Transverse colon (tissue), 4 donors: ENCODE measurements around the gene MPST.

ENCODE experiments used
- EP300 ChIP-seq: sonication (generic); formaldehyde crosslinking; IDR thresholded peaks from one replicate; pipeline ENCODE4 v1.6.1; 2017; ENCODE audit warnings: antibody characterized with exemption, low read depth
- POLR2A ChIP-seq: fragments of 450-650 bp; IDR thresholded peaks from one replicate; pipeline ENCODE4 v1.6.1; 2016; ENCODE audit warnings: antibody characterized with exemption, mild to moderate bottlenecking, moderate library complexity
- POLR2AphosphoS5 ChIP-seq, 3 donors: sonication (generic); formaldehyde crosslinking; IDR thresholded peaks; one replicate each; pipeline ENCODE4 v1.6.1; 2016; ENCODE audit warnings: antibody characterized with exemption in 3 of 3
- TF ChIP-seq, protein P1 (sequence below), 5 experiments: fragments of 200-600 bp in 3 of 5; fragments of 450-650 bp in 2 of 5; sonication (generic) in 3 of 5; IDR thresholded peaks; 1 replicate in 2 of 5; 2 replicates in 3 of 5; pipeline ENCODE4 v1.5.1; 2016 to 2017; ENCODE audit warnings: antibody characterized with exemption in 5 of 5, inconsistent platforms in 3 of 5, mild to moderate bottlenecking in 2 of 5, moderate library complexity in 1 of 5

DNA sequence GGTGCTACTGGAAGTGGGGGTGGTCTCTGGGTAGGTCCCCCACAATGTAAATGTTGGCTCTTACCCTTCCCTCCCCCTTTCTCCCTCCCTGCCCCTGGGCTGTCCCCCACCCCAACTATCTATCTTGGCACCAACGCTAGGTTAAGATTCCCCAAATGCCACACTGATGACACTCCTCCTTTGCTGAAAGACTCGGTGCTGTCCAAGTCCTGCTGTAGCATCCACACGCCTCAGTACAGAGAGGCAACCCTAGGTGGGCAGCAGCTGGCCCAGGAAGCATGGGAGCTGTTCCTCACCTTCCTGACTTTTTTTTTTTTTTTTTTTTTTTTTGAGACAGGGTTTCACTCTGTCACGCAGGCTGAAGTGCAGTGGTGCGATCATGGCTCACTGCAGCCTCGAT is 28.6 kb downstream of the MPST start:
- TF ChIP-seq, protein P1, sequence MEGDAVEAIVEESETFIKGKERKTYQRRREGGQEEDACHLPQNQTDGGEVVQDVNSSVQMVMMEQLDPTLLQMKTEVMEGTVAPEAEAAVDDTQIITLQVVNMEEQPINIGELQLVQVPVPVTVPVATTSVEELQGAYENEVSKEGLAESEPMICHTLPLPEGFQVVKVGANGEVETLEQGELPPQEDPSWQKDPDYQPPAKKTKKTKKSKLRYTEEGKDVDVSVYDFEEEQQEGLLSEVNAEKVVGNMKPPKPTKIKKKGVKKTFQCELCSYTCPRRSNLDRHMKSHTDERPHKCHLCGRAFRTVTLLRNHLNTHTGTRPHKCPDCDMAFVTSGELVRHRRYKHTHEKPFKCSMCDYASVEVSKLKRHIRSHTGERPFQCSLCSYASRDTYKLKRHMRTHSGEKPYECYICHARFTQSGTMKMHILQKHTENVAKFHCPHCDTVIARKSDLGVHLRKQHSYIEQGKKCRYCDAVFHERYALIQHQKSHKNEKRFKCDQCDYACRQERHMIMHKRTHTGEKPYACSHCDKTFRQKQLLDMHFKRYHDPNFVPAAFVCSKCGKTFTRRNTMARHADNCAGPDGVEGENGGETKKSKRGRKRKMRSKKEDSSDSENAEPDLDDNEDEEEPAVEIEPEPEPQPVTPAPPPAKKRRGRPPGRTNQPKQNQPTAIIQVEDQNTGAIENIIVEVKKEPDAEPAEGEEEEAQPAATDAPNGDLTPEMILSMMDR (IDR thresholded peaks at IDR 0.05): no peak
- TF ChIP-seq POLR2AphosphoS5 (IDR thresholded peaks at IDR 0.05): no peak
- TF ChIP-seq POLR2A: no peak
- no peak for TF ChIP-seq EP300
